Duodenal mucosa (tissue), 2 donors: ENCODE measurements around the gene MRAS.

Experiments
- H3K27ac ChIP-seq: one replicate; pipeline ENCODE4 v1.7.0; 2013; ENCODE audit warnings: low read depth, low read length
- H3K27me3 ChIP-seq, 2 donors: one replicate each; pipeline ENCODE4 v1.7.0; 2013; ENCODE audit warnings: low read length in 2 of 2, control low read depth in 1 of 2; ENCODE audit not compliant: insufficient read depth in 2 of 2, control insufficient read depth in 1 of 2
- H3K36me3 ChIP-seq, 2 donors: one replicate each; pipeline ENCODE4 v1.7.0; 2013; ENCODE audit warnings: low read length in 2 of 2, control low read depth in 1 of 2; ENCODE audit not compliant: insufficient read depth in 2 of 2, control insufficient read depth in 1 of 2
- H3K4me1 ChIP-seq, 2 donors: one replicate each; pipeline ENCODE4 v1.7.0; 2013; ENCODE audit warnings: low read length in 2 of 2, control low read depth in 1 of 2; ENCODE audit not compliant: insufficient read depth in 2 of 2, control insufficient read depth in 1 of 2
- H3K4me3 ChIP-seq, 2 donors: one replicate each; pipeline ENCODE4 v1.7.0; 2013; ENCODE audit warnings: low read length in 2 of 2, low read depth in 1 of 2
- H3K9ac ChIP-seq, 2 donors: one replicate each; pipeline ENCODE4 v1.7.0; 2013; ENCODE audit warnings: low read length in 2 of 2, low read depth in 1 of 2
- H3K9me3 ChIP-seq, 2 donors: one replicate each; pipeline ENCODE4 v1.7.0; 2013; ENCODE audit warnings: low read length in 2 of 2, control low read depth in 1 of 2; ENCODE audit not compliant: control insufficient read depth in 1 of 2

MRAS gene

GRCh38 chr3:138398791-138399575, 50.6 kb downstream of the MRAS start:
- H3K4me3 ChIP-seq, result no peak overlapping the region
- no peaks in the 10 kb centered on the region for H3K27me3 ChIP-seq
- H3K27ac ChIP-seq, result no peak overlapping the region
- no peaks in the 10 kb centered on the region for H3K36me3 ChIP-seq
- no peaks in the 10 kb centered on the region for H3K4me1 ChIP-seq
- no peaks in the 10 kb centered on the region for H3K9me3 ChIP-seq
- no peak overlapping the region for H3K9ac ChIP-seq

GRCh38 chr3:138399766-138400165, 51.4 kb downstream of the MRAS start:
- Histone ChIP-seq H3K9ac (no peak overlapping the region), H3K27ac (no peak overlapping the region), H3K4me1 (no peaks in the 10 kb centered on the region), H3K4me3 (no peak overlapping the region), H3K9me3 (no peaks in the 10 kb centered on the region), H3K36me3 (no peaks in the 10 kb centered on the region), H3K27me3 (no peaks in the 10 kb centered on the region)

GRCh38 chr3:138400651-138401070, 52.3 kb downstream of the MRAS start:
- H3K4me1 ChIP-seq, result no peaks in the 10 kb centered on the region
- no peaks in the 10 kb centered on the region for H3K27me3 ChIP-seq
- no peak overlapping the region for H3K27ac ChIP-seq
- H3K9ac ChIP-seq, result no peak overlapping the region
- H3K9me3 ChIP-seq, result no peaks in the 10 kb centered on the region
- no peaks in the 10 kb centered on the region for H3K36me3 ChIP-seq
- H3K4me3 ChIP-seq, result no peak overlapping the region

- H3K9ac ChIP-seq, result no peak overlapping the region
- no peaks in the 10 kb centered on the region for H3K36me3 ChIP-seq
Observed at GRCh38 chr3:138401834-138402233, 53.5 kb downstream of the MRAS start.

GRCh38 chr3:138404121-138404520, 55.7 kb downstream of the MRAS start:
- H3K36me3 ChIP-seq, result no peaks in the 10 kb centered on the region
- H3K27me3 ChIP-seq, result no peaks in the 10 kb centered on the region
- H3K9me3 ChIP-seq, result no peaks in the 10 kb centered on the region
- no peak overlapping the region for H3K9ac ChIP-seq
- no peak overlapping the region for H3K27ac ChIP-seq
- no peaks in the 10 kb centered on the region for H3K4me1 ChIP-seq
- H3K4me3 ChIP-seq, result no peak overlapping the region

More at GRCh38 chr3:138401834-138402233, 53.5 kb downstream of the MRAS start:
- Histone ChIP-seq H3K4me1 (no peaks in the 10 kb centered on the region), H3K9me3 (no peaks in the 10 kb centered on the region), H3K4me3 (no peak overlapping the region), H3K27me3 (no peaks in the 10 kb centered on the region), H3K27ac (no peak overlapping the region)

GRCh38 chr3:138405001-138405400, 56.6 kb downstream of the MRAS start:
- Histone ChIP-seq H3K4me1 (no peaks in the 10 kb centered on the region), H3K4me3 (no peak overlapping the region), H3K27ac (no peak overlapping the region), H3K9me3 (no peaks in the 10 kb centered on the region), H3K9ac (no peak overlapping the region), H3K36me3 (no peaks in the 10 kb centered on the region), H3K27me3 (no peaks in the 10 kb centered on the region)

- Histone ChIP-seq H3K27me3 (no peaks in the 10 kb centered on the region), H3K27ac (no peak overlapping the region), H3K9me3 (no peaks in the 10 kb centered on the region), H3K36me3 (no peaks in the 10 kb centered on the region), H3K4me3 (no peak overlapping the region), H3K4me1 (no peaks in the 10 kb centered on the region), H3K9ac (no peak overlapping the region)
Observed at GRCh38 chr3:138405486-138405885, 57.1 kb downstream of the MRAS start.

GRCh38 chr3:138406606-138407005, 58.2 kb downstream of the MRAS start:
- Histone ChIP-seq H3K36me3 (no peaks in the 10 kb centered on the region), H3K9ac (no peak overlapping the region), H3K27me3 (no peaks in the 10 kb centered on the region), H3K9me3 (no peaks in the 10 kb centered on the region), H3K27ac (no peak overlapping the region), H3K4me1 (no peaks in the 10 kb centered on the region), H3K4me3 (no peak overlapping the region)

GRCh38 chr3:138407236-138407907, 59.0 kb downstream of the MRAS start:
- Histone ChIP-seq H3K9ac (no peak overlapping the region), H3K27me3 (no peaks in the 10 kb centered on the region), H3K4me1 (no peaks in the 10 kb centered on the region), H3K36me3 (no peaks in the 10 kb centered on the region), H3K4me3 (no peak overlapping the region), H3K9me3 (no peaks in the 10 kb centered on the region), H3K27ac (no peak overlapping the region)

GRCh38 chr3:138408751-138409570, 60.6 kb downstream of the MRAS start:
- Histone ChIP-seq H3K27me3 (no peaks in the 10 kb centered on the region), H3K9me3 (no peaks in the 10 kb centered on the region), H3K36me3 (no peaks in the 10 kb centered on the region), H3K4me3 (no peak overlapping the region), H3K9ac (no peak overlapping the region), H3K27ac (no peak overlapping the region), H3K4me1 (no peaks in the 10 kb centered on the region)
